Prostate gland (tissue), 2 donors: ENCODE measurements around the gene LRRC71. TPM values are rescaled to one million over a fixed set of nuclear protein-coding genes. Genes with fewer than 3 reads are reported as not detected.

Source experiments
- DNase-seq: peaks from one replicate; pipeline ENCODE4 v3.0.0-alpha.2; 2019; ENCODE audit warnings: low spot score
- H3K27ac ChIP-seq, 2 donors: fragments of 200-600 bp; sonication (generic); 2 replicates each; pipeline ENCODE4 v1.5.1; 2017 to 2019
- H3K27me3 ChIP-seq: fragments of 200-600 bp; sonication (generic); replicated peaks from 2 replicates; pipeline ENCODE4 v1.5.1; 2019; ENCODE audit not compliant: insufficient read depth
- H3K36me3 ChIP-seq, 2 donors: fragments of 200-600 bp; sonication (generic); 1 replicate in 1 of 2; 2 replicates in 1 of 2; pipeline versions ENCODE4 v1.5.1 to v1.8.1; 2017 to 2019
- H3K4me1 ChIP-seq: fragments of 200-600 bp; sonication (generic); replicated peaks from 2 replicates; pipeline ENCODE4 v1.5.1; 2019
- H3K4me3 ChIP-seq, 2 donors: fragments of 200-600 bp; sonication (generic); 2 replicates each; pipeline ENCODE4 v1.5.1; 2017 to 2019
- H3K9me3 ChIP-seq: fragments of 200-600 bp; sonication (generic); 2 replicates; pipeline ENCODE4 v1.5.1; 2017
- CTCF ChIP-seq, 4 experiments: fragments of 200-600 bp in 2 of 4; fragments of 450-650 bp in 2 of 4; sonication (generic) in 2 of 4; IDR thresholded peaks; 1 replicate in 3 of 4; 2 replicates in 1 of 4; pipeline ENCODE4 v1.5.1; 2016 to 2019; ENCODE audit warnings: antibody characterized with exemption in 4 of 4, mild to moderate bottlenecking in 2 of 4, moderate library complexity in 2 of 4
- POLR2A ChIP-seq: fragments of 450-650 bp; IDR thresholded peaks from one replicate; pipeline ENCODE4 v1.6.1; 2016; ENCODE audit warnings: antibody characterized with exemption, mild to moderate bottlenecking
- POLR2AphosphoS5 ChIP-seq: sonication (generic); formaldehyde crosslinking; IDR thresholded peaks from one replicate; pipeline ENCODE4 v1.6.1; 2017; ENCODE audit warnings: antibody characterized with exemption
- WGBS: methylation state at CpG from one replicate; pipeline ENCODE4 v1.1.5; 2018; 5-methylcytosine and 5-hydroxymethylcytosine counted together
- intact Hi-C: fragments of 100-400 bp; cut with DNase I; formaldehyde crosslinking; loops from one replicate; pipeline ENCODE4 v1.14.2; 2022
- total RNA-seq, 2 donors: library from RNA; depleted of rRNA; stranded (reverse); fragments of >200 nt; gene quantifications; one replicate each; pipeline ENCODE4 v1.1.0, GENCODE V29; 2016

Gene LRRC71
- total RNA-seq, 2 donors from 2014 or later = 3.7 TPM; not detected in 1

DNA sequence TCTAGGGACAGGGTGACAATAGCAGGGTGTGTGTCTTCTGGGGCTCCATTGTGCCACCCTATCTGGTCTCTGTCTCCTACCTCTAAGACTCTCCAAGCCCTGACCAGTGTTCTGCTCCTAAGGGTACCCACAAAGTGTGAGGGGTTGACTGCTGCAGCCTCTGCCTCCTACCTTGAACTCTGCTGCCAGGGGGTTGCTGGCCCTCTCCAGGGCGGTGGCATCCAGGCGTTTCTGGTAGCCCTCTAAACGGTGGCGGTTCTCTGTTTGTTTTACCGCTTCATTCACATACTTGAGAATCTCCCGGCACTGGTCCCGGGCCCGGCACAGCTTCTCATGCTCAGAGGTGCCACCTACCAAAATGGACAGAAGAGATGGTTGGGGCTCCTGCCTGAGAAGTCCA lies 24.4 kb downstream of the LRRC71 start:
- Histone ChIP-seq H3K4me3 (no peak overlapping the region), H3K27ac (no peak overlapping the region), H3K27me3 (no peaks in the 10 kb centered on the region), H3K9me3 (no peaks in the 10 kb centered on the region), H3K4me1 (no peaks in the 10 kb centered on the region), H3K36me3 (peaks cover 3 to 14% of the 10 kb centered on the region in 2 donors)
- DNase-seq = no peak
- 93% methylated on average over 8 of the region's 8 CpGs for WGBS
- intact Hi-C loops = no loop called here
- TF ChIP-seq POLR2A = no peak
- TF ChIP-seq POLR2AphosphoS5 = no peak
- no peak for TF ChIP-seq CTCF (IDR thresholded peaks at IDR 0.05)

DNA sequence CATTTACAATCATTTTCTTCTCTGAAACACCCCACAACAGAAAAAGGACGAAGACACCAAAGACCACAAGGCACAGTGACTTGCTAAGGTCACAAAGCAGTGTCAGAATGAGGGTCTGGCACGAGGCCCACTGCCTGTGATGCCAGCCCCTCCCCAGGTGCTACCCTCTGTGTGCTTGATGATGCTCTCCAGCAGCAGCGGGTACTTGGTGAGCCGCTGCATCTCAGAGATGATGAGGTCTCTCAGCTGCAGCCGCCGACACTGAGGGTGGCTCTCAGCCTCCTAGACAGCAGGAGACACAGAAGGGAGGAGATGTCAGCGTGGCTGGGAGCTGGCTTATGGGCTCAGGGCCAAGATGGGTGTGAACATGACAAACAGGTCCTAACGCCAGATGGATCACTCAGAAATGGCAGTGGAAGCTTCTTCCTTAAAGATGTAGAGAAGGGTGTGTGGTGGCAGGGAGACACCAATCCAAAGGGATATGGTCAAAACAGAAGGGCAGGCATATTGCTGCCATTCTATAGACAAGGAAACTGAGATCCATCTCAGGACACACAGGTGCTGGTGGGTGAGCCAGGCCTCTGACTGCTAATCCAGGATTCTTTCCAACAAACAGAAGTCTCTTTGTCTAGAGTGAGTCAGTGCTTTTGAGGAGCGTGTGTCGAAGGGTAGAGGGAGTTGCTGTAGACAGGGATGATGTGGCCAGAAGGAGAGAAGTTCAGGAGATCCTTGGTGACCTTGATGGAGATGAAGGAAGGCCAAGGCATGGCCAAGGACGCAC lies 25.6 kb downstream of the LRRC71 start:
- Histone ChIP-seq H3K27me3 (no peaks in the 10 kb centered on the region), H3K27ac (no peak overlapping the region), H3K9me3 (no peaks in the 10 kb centered on the region), H3K4me3 (no peak overlapping the region), H3K4me1 (no peaks in the 10 kb centered on the region), H3K36me3 (peaks cover 3 to 10% of the 10 kb centered on the region in 2 donors)
- intact Hi-C loops = no loop called here
- TF ChIP-seq CTCF (IDR thresholded peaks at IDR 0.05) = no peak
- no peak for TF ChIP-seq POLR2A
- TF ChIP-seq POLR2AphosphoS5 = no peak
- no peak for DNase-seq
- WGBS = 63% methylated on average over 11 of the region's 11 CpGs

DNA sequence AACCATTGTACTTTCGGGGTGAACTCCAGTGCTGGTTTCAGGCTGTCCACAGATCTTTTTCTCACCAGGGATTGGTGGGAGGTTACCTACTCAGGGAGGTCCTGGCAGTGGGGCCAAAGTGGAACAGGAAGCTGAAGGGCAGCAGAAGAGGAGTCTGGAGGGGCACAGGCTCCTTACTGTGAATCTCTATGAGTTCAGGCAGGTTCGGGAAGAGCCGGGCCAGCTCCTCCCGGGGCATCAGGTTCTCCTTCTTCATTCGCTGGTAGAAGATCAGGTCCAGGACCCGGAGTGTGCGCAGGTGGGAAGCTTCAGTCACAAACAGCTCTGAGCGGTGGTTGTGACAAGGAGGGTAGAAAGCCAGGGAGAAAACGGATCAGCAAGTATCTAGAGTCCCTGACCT lies 26.7 kb downstream of the LRRC71 start:
- H3K27me3 ChIP-seq = no peaks in the 10 kb centered on the region
- H3K4me3 ChIP-seq = no peak overlapping the region
- no peak overlapping the region for H3K27ac ChIP-seq
- DNase-seq = no peak
- intact Hi-C loops = no loop called here
- 96% methylated on average over 9 of the region's 9 CpGs for WGBS
- no peaks in the 10 kb centered on the region for H3K9me3 ChIP-seq
- TF ChIP-seq POLR2AphosphoS5 (no peak), CTCF (IDR thresholded peaks at IDR 0.05) (no peak), POLR2A (no peak)
- H3K4me1 ChIP-seq = no peaks in the 10 kb centered on the region
- peaks cover 4 to 8% of the 10 kb centered on the region in 2 donors for H3K36me3 ChIP-seq

- WGBS = 95% methylated on average over 16 of the region's 17 CpGs
- intact Hi-C loops = no loop called here
- DNase-seq = no peak
- H3K4me3 ChIP-seq = no peak overlapping the region
- H3K9me3 ChIP-seq = no peaks in the 10 kb centered on the region
- no peak overlapping the region for H3K27ac ChIP-seq
- no peaks in the 10 kb centered on the region for H3K27me3 ChIP-seq
- TF ChIP-seq POLR2AphosphoS5 = no peak
- TF ChIP-seq CTCF (IDR thresholded peaks at IDR 0.05) = no peak
- TF ChIP-seq POLR2A = no peak
- peaks cover 4 to 8% of the 10 kb centered on the region in 2 donors for H3K36me3 ChIP-seq
- no peaks in the 10 kb centered on the region for H3K4me1 ChIP-seq
Observed at GRCh38 chr1:156947818-156948525, 27.5 kb downstream of the LRRC71 start.
